NCI-H526 treated with DMSO at 0.1 percent for 48 hours (cell line): ENCODE results near the gene BTC.
"Not testable (repeated sequence)": the region's sequence is repeated elsewhere in the genome, so short reads cannot be mapped to it uniquely, and the experiment has no call there.

ENCODE experiments used
- DNase-seq: peaks from one replicate; lab custom pipeline; 2025; lab: John Stamatoyannopoulos, UW

BTC gene

GRCh38 chr4:74794382-74795010 lies at the start of gene BTC:
Gene BTC, minus strand, starts transcription at chr4:74794523. Its CDS starts 198 bp downstream, at chr4:74794325.
- DNase-seq = peak; percentile 36

- no peak for DNase-seq
Observed at GRCh38 chr4:74840936-74841509, 46.7 kb upstream of the BTC start.

GRCh38 chr4:74838746-74839370 lies 44.5 kb upstream of the BTC start:
- DNase-seq = no peak

GRCh38 chr4:74830928-74831327 lies 36.6 kb upstream of the BTC start:
- no peak for DNase-seq

GRCh38 chr4:74823194-74823593 lies 28.9 kb upstream of the BTC start:
- no peak for DNase-seq

GRCh38 chr4:74822603-74823002 lies 28.3 kb upstream of the BTC start:
- no peak for DNase-seq

GRCh38 chr4:74821541-74821940 lies 27.2 kb upstream of the BTC start:
- no peak for DNase-seq

- no peak for DNase-seq
Observed at GRCh38 chr4:74814052-74814451, 19.7 kb upstream of the BTC start.

- DNase-seq = not testable (repeated sequence)
Observed at GRCh38 chr4:74812056-74812455, 17.7 kb upstream of the BTC start.

GRCh38 chr4:74805601-74806000 lies 11.3 kb upstream of the BTC start:
- DNase-seq = peak; percentile 30

GRCh38 chr4:74800310-74800709 lies 6.0 kb upstream of the BTC start:
- DNase-seq = no peak

- DNase-seq = no peak
Observed at GRCh38 chr4:74796631-74797030, 2.3 kb upstream of the BTC start.

GRCh38 chr4:74793757-74794381 lies 454 bp downstream of the BTC start:
- peak; percentile 38 for DNase-seq

GRCh38 chr4:74790652-74791051 lies 3.7 kb downstream of the BTC start:
- DNase-seq = no peak

- no peak for DNase-seq
Observed at GRCh38 chr4:74789518-74789917, 4.8 kb downstream of the BTC start.

- no peak for DNase-seq
Observed at GRCh38 chr4:74777531-74777930, 16.8 kb downstream of the BTC start.

- no peak for DNase-seq
Observed at GRCh38 chr4:74772783-74773182, 21.5 kb downstream of the BTC start.

- peak; percentile 32 for DNase-seq
Observed at GRCh38 chr4:74772106-74772505, 22.2 kb downstream of the BTC start.

- DNase-seq = peak; percentile 42
Observed at GRCh38 chr4:74770226-74770910, 24.0 kb downstream of the BTC start.

GRCh38 chr4:74768857-74769525 lies 25.3 kb downstream of the BTC start:
- peak; percentile 16 for DNase-seq

- no peak for DNase-seq
Observed at GRCh38 chr4:74764119-74764518, 30.2 kb downstream of the BTC start.

- DNase-seq = no peak
Observed at GRCh38 chr4:74758551-74759145, 35.7 kb downstream of the BTC start.
